ENCODE results near the gene LMO7.

LMO7 gene

GRCh38 chr13:75702476-75702875 is 66.3 kb downstream of the LMO7 start:
- Histone ChIP-seq H4K91ac (ENCODE audit: low read depth, low read length, poor library complexity) (no peak overlapping the region), H2BK15ac (ENCODE audit: low read length) (no peak overlapping the region), H3K14ac (ENCODE audit: low read length) (no peak overlapping the region), H3K4me1 (ENCODE audit: control insufficient read depth in 2 of 2, insufficient read depth in 1 of 2, low read depth in 1 of 2, low read length in 2 of 2) (no peaks in the 10 kb centered on the region), H3K27me3 (ENCODE audit: control insufficient read depth in 3 of 3, insufficient read depth in 3 of 3, low read depth in 1 of 3, low read length in 3 of 3) (no peaks in the 10 kb centered on the region), H3K4me2 (ENCODE audit: insufficient read depth, low read length, poor library complexity, severe bottlenecking) (no peak overlapping the region), H3K23ac (ENCODE audit: low read depth, low read length, poor library complexity) (no peak overlapping the region), H3K4ac (ENCODE audit: low read length) (no peak overlapping the region), H2AK5ac (ENCODE audit: low read depth, low read length) (no peak overlapping the region), H3K9me3 (replicated peaks in 1 of 2; ENCODE audit: control insufficient read depth in 2 of 2, insufficient read depth in 1 of 2, low read depth in 1 of 2, low read length in 2 of 2) (peaks cover 0 to 2% of the 10 kb centered on the region in 2 donors), H4K8ac (ENCODE audit: low read depth, low read length) (no peak overlapping the region), H3K79me1 (ENCODE audit: low read depth, low read length) (no peaks in the 10 kb centered on the region), H3K18ac (ENCODE audit: low read length) (no peak overlapping the region), H3K36me3 (replicated peaks in 1 of 2; ENCODE audit: control insufficient read depth in 2 of 2, insufficient read depth in 2 of 2, low read length in 2 of 2) (no peaks in the 10 kb centered on the region), H3K27ac (replicated peaks; ENCODE audit: low read length) (no peak overlapping the region), H2AFZ (ENCODE audit: low read length) (no peak overlapping the region), H3K9ac (ENCODE audit: low read depth, low read length, poor library complexity) (no peak overlapping the region), H2BK12ac (ENCODE audit: low read length) (no peak overlapping the region), H2BK5ac (ENCODE audit: low read length) (no peak overlapping the region), H3K4me3 (ENCODE audit: low read length in 2 of 2) (no peak overlapping the region), H2BK120ac (ENCODE audit: low read depth, low read length) (no peak overlapping the region)
- DNase-seq (ENCODE audit: low spot score), result no peak

GRCh38 chr13:75703769-75704168 is 67.6 kb downstream of the LMO7 start:
- DNase-seq (ENCODE audit: low spot score), result no peak
- Histone ChIP-seq H2BK5ac (ENCODE audit: low read length) (no peak overlapping the region), H2BK15ac (ENCODE audit: low read length) (no peak overlapping the region), H3K4me3 (ENCODE audit: low read length in 2 of 2) (no peak overlapping the region), H4K91ac (ENCODE audit: low read depth, low read length, poor library complexity) (no peak overlapping the region), H3K9ac (ENCODE audit: low read depth, low read length, poor library complexity) (no peak overlapping the region), H3K4me1 (ENCODE audit: control insufficient read depth in 2 of 2, insufficient read depth in 1 of 2, low read depth in 1 of 2, low read length in 2 of 2) (no peaks in the 10 kb centered on the region), H3K4ac (ENCODE audit: low read length) (no peak overlapping the region), H3K27ac (replicated peaks; ENCODE audit: low read length) (no peak overlapping the region), H3K36me3 (replicated peaks in 1 of 2; ENCODE audit: control insufficient read depth in 2 of 2, insufficient read depth in 2 of 2, low read length in 2 of 2) (no peaks in the 10 kb centered on the region), H2BK120ac (ENCODE audit: low read depth, low read length) (no peak overlapping the region), H2AFZ (ENCODE audit: low read length) (no peak overlapping the region), H3K18ac (ENCODE audit: low read length) (no peak overlapping the region), H4K8ac (ENCODE audit: low read depth, low read length) (no peak overlapping the region), H2AK5ac (ENCODE audit: low read depth, low read length) (no peak overlapping the region), H3K4me2 (ENCODE audit: insufficient read depth, low read length, poor library complexity, severe bottlenecking) (no peak overlapping the region), H3K9me3 (replicated peaks in 1 of 2; ENCODE audit: control insufficient read depth in 2 of 2, insufficient read depth in 1 of 2, low read depth in 1 of 2, low read length in 2 of 2) (peaks cover 0 to 2% of the 10 kb centered on the region in 2 donors), H3K27me3 (ENCODE audit: control insufficient read depth in 3 of 3, insufficient read depth in 3 of 3, low read depth in 1 of 3, low read length in 3 of 3) (no peaks in the 10 kb centered on the region), H3K14ac (ENCODE audit: low read length) (no peak overlapping the region), H3K23ac (ENCODE audit: low read depth, low read length, poor library complexity) (no peak overlapping the region), H3K79me1 (ENCODE audit: low read depth, low read length) (no peaks in the 10 kb centered on the region), H2BK12ac (ENCODE audit: low read length) (no peak overlapping the region)
- 100% methylated on average over 2 of the region's 2 CpGs; no CpG with 5 or more reads in 1 of the 2 donors for WGBS, 2 donors (ENCODE audit: extremely low coverage in 2 of 2, insufficient read length in 2 of 2, insufficient replicate concordance in 1 of 2)

GRCh38 chr13:75704194-75704926 is 68.2 kb downstream of the LMO7 start:
- Histone ChIP-seq H3K18ac (ENCODE audit: low read length) (no peak overlapping the region), H3K27me3 (ENCODE audit: control insufficient read depth in 3 of 3, insufficient read depth in 3 of 3, low read depth in 1 of 3, low read length in 3 of 3) (no peaks in the 10 kb centered on the region), H3K4me3 (ENCODE audit: low read length in 2 of 2) (no peak overlapping the region), H2AK5ac (ENCODE audit: low read depth, low read length) (no peak overlapping the region), H2BK12ac (ENCODE audit: low read length) (no peak overlapping the region), H3K79me1 (ENCODE audit: low read depth, low read length) (no peaks in the 10 kb centered on the region), H2BK120ac (ENCODE audit: low read depth, low read length) (no peak overlapping the region), H2BK15ac (ENCODE audit: low read length) (no peak overlapping the region), H2BK5ac (ENCODE audit: low read length) (no peak overlapping the region), H3K27ac (replicated peaks; ENCODE audit: low read length) (no peak overlapping the region), H4K91ac (ENCODE audit: low read depth, low read length, poor library complexity) (no peak overlapping the region), H3K23ac (ENCODE audit: low read depth, low read length, poor library complexity) (no peak overlapping the region), H3K4me2 (ENCODE audit: insufficient read depth, low read length, poor library complexity, severe bottlenecking) (no peak overlapping the region), H3K9ac (ENCODE audit: low read depth, low read length, poor library complexity) (no peak overlapping the region), H3K4ac (ENCODE audit: low read length) (no peak overlapping the region), H3K9me3 (replicated peaks in 1 of 2; ENCODE audit: control insufficient read depth in 2 of 2, insufficient read depth in 1 of 2, low read depth in 1 of 2, low read length in 2 of 2) (peaks cover 0 to 2% of the 10 kb centered on the region in 2 donors), H3K4me1 (ENCODE audit: control insufficient read depth in 2 of 2, insufficient read depth in 1 of 2, low read depth in 1 of 2, low read length in 2 of 2) (no peaks in the 10 kb centered on the region), H3K36me3 (replicated peaks in 1 of 2; ENCODE audit: control insufficient read depth in 2 of 2, insufficient read depth in 2 of 2, low read length in 2 of 2) (no peaks in the 10 kb centered on the region), H2AFZ (ENCODE audit: low read length) (no peak overlapping the region), H4K8ac (ENCODE audit: low read depth, low read length) (no peak overlapping the region), H3K14ac (ENCODE audit: low read length) (no peak overlapping the region)
- DNase-seq (ENCODE audit: low spot score), result no peak
- WGBS, 2 donors (ENCODE audit: extremely low coverage in 2 of 2, insufficient read length in 2 of 2, insufficient replicate concordance in 1 of 2), result no CpG with 5 or more reads among the region's 7 CpGs

- no peak overlapping the region for H3K4ac ChIP-seq (ENCODE audit: low read length)
- H3K27ac ChIP-seq (replicated peaks; ENCODE audit: low read length), result no peak overlapping the region
- H3K36me3 ChIP-seq (replicated peaks in 1 of 2; ENCODE audit: control insufficient read depth in 2 of 2, insufficient read depth in 2 of 2, low read length in 2 of 2), result no peaks in the 10 kb centered on the region
- H3K4me3 ChIP-seq (ENCODE audit: low read length in 2 of 2), result no peak overlapping the region
- H4K8ac ChIP-seq (ENCODE audit: low read depth, low read length), result no peak overlapping the region
- H2BK120ac ChIP-seq (ENCODE audit: low read depth, low read length), result no peak overlapping the region
- no peak for DNase-seq (ENCODE audit: low spot score)
- H3K4me1 ChIP-seq (ENCODE audit: control insufficient read depth in 2 of 2, insufficient read depth in 1 of 2, low read depth in 1 of 2, low read length in 2 of 2), result no peaks in the 10 kb centered on the region
- no peak overlapping the region for H2AK5ac ChIP-seq (ENCODE audit: low read depth, low read length)
- peaks cover 0 to 2% of the 10 kb centered on the region in 2 donors for H3K9me3 ChIP-seq (replicated peaks in 1 of 2; ENCODE audit: control insufficient read depth in 2 of 2, insufficient read depth in 1 of 2, low read depth in 1 of 2, low read length in 2 of 2)
- no CpG with 5 or more reads among the region's 10 CpGs for WGBS, 2 donors (ENCODE audit: extremely low coverage in 2 of 2, insufficient read length in 2 of 2, insufficient replicate concordance in 1 of 2)
- no peak overlapping the region for H2BK5ac ChIP-seq (ENCODE audit: low read length)
- H2BK12ac ChIP-seq (ENCODE audit: low read length), result no peak overlapping the region
- H3K4me2 ChIP-seq (ENCODE audit: insufficient read depth, low read length, poor library complexity, severe bottlenecking), result no peak overlapping the region
- H3K14ac ChIP-seq (ENCODE audit: low read length), result no peak overlapping the region
- no peak overlapping the region for H2BK15ac ChIP-seq (ENCODE audit: low read length)
- H3K79me1 ChIP-seq (ENCODE audit: low read depth, low read length), result no peaks in the 10 kb centered on the region
- H3K23ac ChIP-seq (ENCODE audit: low read depth, low read length, poor library complexity), result no peak overlapping the region
- no peak overlapping the region for H3K9ac ChIP-seq (ENCODE audit: low read depth, low read length, poor library complexity)
- no peak overlapping the region for H3K18ac ChIP-seq (ENCODE audit: low read length)
- no peak overlapping the region for H2AFZ ChIP-seq (ENCODE audit: low read length)
- H4K91ac ChIP-seq (ENCODE audit: low read depth, low read length, poor library complexity), result no peak overlapping the region
- no peaks in the 10 kb centered on the region for H3K27me3 ChIP-seq (ENCODE audit: control insufficient read depth in 3 of 3, insufficient read depth in 3 of 3, low read depth in 1 of 3, low read length in 3 of 3)
Observed at GRCh38 chr13:75704927-75705288, 68.8 kb downstream of the LMO7 start.
